K562 (cell line): Measurements from ENCODE around the gene SMARCC1. TPM values are rescaled to one million over a fixed set of nuclear protein-coding genes. Genes with fewer than 3 reads are reported as not detected.

Experiments used
- ATF3 ChIP-seq, 2 experiments: fragments of 450-650 bp in 1 of 2; sonication (generic) in 1 of 2; formaldehyde crosslinking in 1 of 2; IDR thresholded peaks in 1 of 2; conservative IDR thresholded peaks in 1 of 2; 2 replicates each; pipeline versions ENCODE4 v1.6.1 to v1.8.1; 2016 to 2023; ENCODE audit warnings: mild to moderate bottlenecking in 2 of 2, moderate library complexity in 2 of 2, inconsistent platforms in 1 of 2, missing genetic modification reagents in 1 of 2
- CHD2 ChIP-seq: IDR thresholded peaks from 2 replicates; pipeline ENCODE4 v1.6.1; 2011; ENCODE audit warnings: low read depth, low read length
- FOXK1 ChIP-seq: sonication (generic); formaldehyde crosslinking; IDR thresholded peaks from 2 replicates; pipeline ENCODE4 v1.8.0; 2022; ENCODE audit warnings: missing genetic modification reagents, mild to moderate bottlenecking, borderline replicate concordance
- HDAC6 ChIP-seq: IDR thresholded peaks from 2 replicates; pipeline ENCODE4 v1.6.1; 2012; ENCODE audit warnings: low read depth, mild to moderate bottlenecking, control low read depth, inconsistent platforms, low read length, moderate library complexity
- HOMEZ ChIP-seq: fragments of 250-450 bp; sonication (Bioruptor Pico); IDR thresholded peaks from 2 replicates; pipeline ENCODE4 v1.4.0; 2020; ENCODE audit warnings: mild to moderate bottlenecking, moderate library complexity
- NFYB ChIP-seq: IDR thresholded peaks from 2 replicates; pipeline ENCODE4 v1.6.1; 2011; ENCODE audit warnings: mild to moderate bottlenecking, moderate library complexity; ENCODE audit not compliant: insufficient read length; ENCODE audit errors: extremely low read depth
- SAFB2 ChIP-seq: fragments of 200-400 bp; formaldehyde crosslinking; IDR thresholded peaks from 2 replicates; pipeline ENCODE4 v1.6.1; 2018; ENCODE audit warnings: borderline replicate concordance, low read length, low read depth, moderate library complexity; ENCODE audit not compliant: severe bottlenecking
- SP1 ChIP-seq: sonication (generic); formaldehyde crosslinking; IDR thresholded peaks from 2 replicates; pipeline ENCODE4 v1.8.1; 2022; ENCODE audit warnings: mild to moderate bottlenecking, missing genetic modification reagents
- ZNF318 ChIP-seq, 2 experiments: fragments of 450-650 bp; IDR thresholded peaks; 2 replicates each; pipeline ENCODE4 v1.6.1; 2016; ENCODE audit warnings: mild to moderate bottlenecking in 2 of 2, borderline replicate concordance in 1 of 2, low read depth in 1 of 2, moderate library complexity in 1 of 2
- ZNF511 ChIP-seq: sonication (generic); formaldehyde crosslinking; IDR thresholded peaks from 2 replicates; pipeline ENCODE4 v1.8.0; 2022; ENCODE audit warnings: mild to moderate bottlenecking, missing genetic modification reagents
- ZNF639 ChIP-seq, 2 experiments: fragments of 200-800 bp in 1 of 2; sonication (Bioruptor generic) in 1 of 2; sonication (generic) in 1 of 2; formaldehyde crosslinking in 1 of 2; IDR thresholded peaks in 1 of 2; conservative IDR thresholded peaks in 1 of 2; 2 replicates each; pipeline versions ENCODE4 v1.5.0 to v1.6.1; 2016 to 2020; ENCODE audit warnings: missing compliant biosample characterization in 1 of 2, missing genetic modification characterization in 1 of 2, missing genetic modification reagents in 1 of 2
- ZSCAN29 ChIP-seq: fragments of 450-650 bp; IDR thresholded peaks from 2 replicates; pipeline ENCODE4 v1.6.1; 2017
- polyA plus RNA-seq, 8 experiments: library from polyadenylated mRNA; depleted of rRNA in 4 of 8; stranded (reverse) in 5 of 8; unstranded in 3 of 8; fragments of >200 nt; fragmentation: Nextera tagmentation in 2 of 8; fragmentation: Illumina TruSeq in 1 of 8; extraction: Ambion mirVana in 2 of 8; extraction: Trizol in 1 of 8; gene quantifications; 2 replicates each; pipeline versions ENCODE4 v1.2.1 to v1.2.3, GENCODE V29; 2011 to 2014; ENCODE audit warnings: inconsistent platforms in 1 of 8, missing spikeins in 1 of 8
- total RNA-seq, 7 experiments: library from RNA; depleted of rRNA in 6 of 7; stranded (reverse); fragments of >200 nt in 6 of 7; fragmentation: Illumina TruSeq in 2 of 7; extraction: Trizol in 2 of 7; gene quantifications; 2 replicates each; pipeline versions ENCODE4 v1.2.1 to v1.2.3, GENCODE V29; 2011 to 2021; ENCODE audit warnings: low replicate concordance in 1 of 7

Gene SMARCC1
- total and polyA plus RNA-seq, 9 of the 15 experiments (the other 6 are each of a cell fraction or from before 2014, with no cell fraction given), result 20.7 to 199 (median 66.0) TPM

GRCh38 chr3:47601281-47601680 lies 180.4 kb downstream of the SMARCC1 start (continued):
- TF ChIP-seq ZNF318 (IDR thresholded peaks at IDR 0.05; ENCODE audit: borderline replicate concordance in 1 of 2, low read depth in 1 of 2) (no peak), ZNF511 (no peak), HOMEZ (CRISPR knock-in tag) (no peak), FOXK1 (CRISPR knock-in tag) (no peak), CHD2 (no peak), ATF3 (IDR thresholded peaks at IDR 0.05) (no peak), ATF3 (CRISPR knock-in tag; conservative IDR thresholded peaks at IDR 0.05) (no peak), SP1 (CRISPR knock-in tag) (no peak), NFYB (no peak), ZNF639 (CRISPR knock-in tag; conservative IDR thresholded peaks at IDR 0.05 in 1 of 2, IDR thresholded peaks at IDR 0.05 in 1 of 2) (no peak), HDAC6 (no peak), ZSCAN29 (no peak), SAFB2 (no peak)
- TF ChIP-seq, all 486 proteins: peak for 0
